Prostate gland (tissue), 2 donors: Measurements from ENCODE around the gene PPP1R3A. TPM values are rescaled to one million over a fixed set of nuclear protein-coding genes. Genes with fewer than 3 reads are reported as not detected.

Source experiments
- DNase-seq: peaks from one replicate; pipeline ENCODE4 v3.0.0-alpha.2; 2019; ENCODE audit warnings: low spot score
- H3K27ac ChIP-seq, 2 donors: fragments of 200-600 bp; sonication (generic); 2 replicates each; pipeline ENCODE4 v1.5.1; 2017 to 2019
- H3K27me3 ChIP-seq: fragments of 200-600 bp; sonication (generic); replicated peaks from 2 replicates; pipeline ENCODE4 v1.5.1; 2019; ENCODE audit not compliant: insufficient read depth
- H3K36me3 ChIP-seq, 2 donors: fragments of 200-600 bp; sonication (generic); 1 replicate in 1 of 2; 2 replicates in 1 of 2; pipeline versions ENCODE4 v1.5.1 to v1.8.1; 2017 to 2019
- H3K4me1 ChIP-seq: fragments of 200-600 bp; sonication (generic); replicated peaks from 2 replicates; pipeline ENCODE4 v1.5.1; 2019
- H3K4me3 ChIP-seq, 2 donors: fragments of 200-600 bp; sonication (generic); 2 replicates each; pipeline ENCODE4 v1.5.1; 2017 to 2019
- H3K9me3 ChIP-seq: fragments of 200-600 bp; sonication (generic); 2 replicates; pipeline ENCODE4 v1.5.1; 2017
- CTCF ChIP-seq, 4 experiments: fragments of 200-600 bp in 2 of 4; fragments of 450-650 bp in 2 of 4; sonication (generic) in 2 of 4; IDR thresholded peaks; 1 replicate in 3 of 4; 2 replicates in 1 of 4; pipeline ENCODE4 v1.5.1; 2016 to 2019; ENCODE audit warnings: antibody characterized with exemption in 4 of 4, mild to moderate bottlenecking in 2 of 4, moderate library complexity in 2 of 4
- POLR2A ChIP-seq: fragments of 450-650 bp; IDR thresholded peaks from one replicate; pipeline ENCODE4 v1.6.1; 2016; ENCODE audit warnings: antibody characterized with exemption, mild to moderate bottlenecking
- POLR2AphosphoS5 ChIP-seq: sonication (generic); formaldehyde crosslinking; IDR thresholded peaks from one replicate; pipeline ENCODE4 v1.6.1; 2017; ENCODE audit warnings: antibody characterized with exemption
- WGBS: methylation state at CpG from one replicate; pipeline ENCODE4 v1.1.5; 2018; 5-methylcytosine and 5-hydroxymethylcytosine counted together
- intact Hi-C: fragments of 100-400 bp; cut with DNase I; formaldehyde crosslinking; loops from one replicate; pipeline ENCODE4 v1.14.2; 2022
- total RNA-seq, 2 donors: library from RNA; depleted of rRNA; stranded (reverse); fragments of >200 nt; gene quantifications; one replicate each; pipeline ENCODE4 v1.1.0, GENCODE V29; 2016

The PPP1R3A gene
- total RNA-seq, 2 donors from 2014 or later, result 0.11 to 0.18 TPM

GRCh38 chr7:113891031-113891350 lies 27.8 kb downstream of the PPP1R3A start:
- Histone ChIP-seq H3K4me3 (no peak overlapping the region), H3K4me1 (no peaks in the 10 kb centered on the region), H3K9me3 (no peaks in the 10 kb centered on the region), H3K27ac (no peak overlapping the region), H3K36me3 (no peaks in the 10 kb centered on the region), H3K27me3 (no peaks in the 10 kb centered on the region)
- no peak for DNase-seq
- TF ChIP-seq POLR2AphosphoS5, result no peak
- intact Hi-C loops, result no loop called here
- 91% methylated on average over 2 of the region's 2 CpGs for WGBS

- Histone ChIP-seq H3K4me1 (no peaks in the 10 kb centered on the region), H3K27ac (no peak overlapping the region), H3K9me3 (no peaks in the 10 kb centered on the region), H3K36me3 (no peaks in the 10 kb centered on the region), H3K27me3 (no peaks in the 10 kb centered on the region), H3K4me3 (no peak overlapping the region)
- no peak for TF ChIP-seq POLR2A
- TF ChIP-seq POLR2AphosphoS5, result no peak
- TF ChIP-seq CTCF (IDR thresholded peaks at IDR 0.05), result no peak
- 83% methylated on average over 2 of the region's 2 CpGs for WGBS
- intact Hi-C loops, result no loop called here
- no peak for DNase-seq
Measured at GRCh38 chr7:113890331-113891030, 28.3 kb downstream of the PPP1R3A start.

- H3K36me3 ChIP-seq, result no peaks in the 10 kb centered on the region
- no peaks in the 10 kb centered on the region for H3K9me3 ChIP-seq
- no peaks in the 10 kb centered on the region for H3K27me3 ChIP-seq
- intact Hi-C loops, result no loop called here
- DNase-seq, result no peak
- TF ChIP-seq CTCF (IDR thresholded peaks at IDR 0.05), result no peak
- TF ChIP-seq POLR2AphosphoS5, result no peak
- TF ChIP-seq POLR2A, result no peak
- no peak overlapping the region for H3K27ac ChIP-seq
- WGBS, result 88% methylated on average over 1 of the region's 1 CpG
- no peaks in the 10 kb centered on the region for H3K4me1 ChIP-seq
- H3K4me3 ChIP-seq, result no peak overlapping the region
Measured at GRCh38 chr7:113883096-113883495, 35.7 kb downstream of the PPP1R3A start.

GRCh38 chr7:113880559-113880958 lies 38.2 kb downstream of the PPP1R3A start:
- Histone ChIP-seq H3K27me3 (no peaks in the 10 kb centered on the region), H3K9me3 (no peaks in the 10 kb centered on the region), H3K4me3 (no peak overlapping the region), H3K4me1 (no peaks in the 10 kb centered on the region), H3K36me3 (no peaks in the 10 kb centered on the region), H3K27ac (no peak overlapping the region)
- WGBS, result 48% methylated on average over 3 of the region's 3 CpGs
- no peak for DNase-seq
- intact Hi-C loops, result no loop called here
- TF ChIP-seq POLR2AphosphoS5 (no peak), CTCF (IDR thresholded peaks at IDR 0.05) (no peak), POLR2A (no peak)

GRCh38 chr7:113878394-113878992 lies 40.3 kb downstream of the PPP1R3A start:
- H3K36me3 ChIP-seq, result no peaks in the 10 kb centered on the region
- no peak overlapping the region for H3K27ac ChIP-seq
- intact Hi-C loops, result no loop called here
- TF ChIP-seq POLR2AphosphoS5 (no peak), POLR2A (no peak), CTCF (IDR thresholded peaks at IDR 0.05) (no peak)
- no peaks in the 10 kb centered on the region for H3K4me1 ChIP-seq
- 85% methylated on average over 7 of the region's 7 CpGs for WGBS
- H3K9me3 ChIP-seq, result no peaks in the 10 kb centered on the region
- H3K27me3 ChIP-seq, result no peaks in the 10 kb centered on the region
- DNase-seq, result no peak
- H3K4me3 ChIP-seq, result no peak overlapping the region
